ENCODE data around the gene TPT1. TPM values are rescaled to one million over a fixed set of nuclear protein-coding genes. Genes with fewer than 3 reads are reported as not detected.

Gene TPT1
- total RNA-seq, 1 experiment from 2014 or later: 1,963 TPM

DNA sequence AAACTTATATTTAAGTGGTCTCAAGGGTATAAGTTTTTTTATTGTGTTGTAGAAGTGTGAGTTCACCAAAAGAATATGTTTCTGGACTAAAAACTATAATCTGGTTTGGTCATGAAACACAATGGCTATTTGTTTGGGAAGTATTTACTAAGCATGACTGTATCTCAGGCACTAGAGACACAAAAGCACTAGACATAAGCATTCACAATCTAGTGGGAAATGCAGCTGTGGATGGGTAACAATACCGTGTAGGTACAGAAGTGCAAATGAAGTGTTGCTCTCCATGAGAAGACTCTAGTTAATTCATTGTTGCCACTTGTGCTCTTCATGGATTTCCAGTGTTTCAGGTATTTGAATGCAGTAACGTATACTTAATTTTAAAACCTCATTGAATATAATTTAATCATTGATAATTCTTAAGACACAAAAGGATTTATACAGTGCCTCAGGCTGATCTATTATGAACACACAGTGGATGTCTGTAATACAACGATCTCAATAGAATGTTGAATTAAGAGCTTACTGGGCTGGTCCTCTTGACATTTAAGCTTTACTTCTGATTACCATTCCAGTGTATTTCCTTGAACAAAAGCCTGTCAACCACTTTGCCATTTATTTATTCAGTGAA is 50.9 kb downstream of the TPT1 start:
- no TSS peak for BruUV-seq (replicated peaks)
- intact Hi-C loops (cut with micrococcal nuclease; ENCODE audit: unreplicated experiment): no loop called here
- POLR2A ChIA-PET (ENCODE audit: low non-redundant PET): no interaction called here

More for the DNA sequence above, 50.9 kb downstream of the TPT1 start:
- H3K9me3 ChIP-seq (ENCODE audit: low read depth, low read length, poor library complexity, severe bottlenecking): no peaks in the 10 kb centered on the region
- TF ChIP-seq, protein P1, sequence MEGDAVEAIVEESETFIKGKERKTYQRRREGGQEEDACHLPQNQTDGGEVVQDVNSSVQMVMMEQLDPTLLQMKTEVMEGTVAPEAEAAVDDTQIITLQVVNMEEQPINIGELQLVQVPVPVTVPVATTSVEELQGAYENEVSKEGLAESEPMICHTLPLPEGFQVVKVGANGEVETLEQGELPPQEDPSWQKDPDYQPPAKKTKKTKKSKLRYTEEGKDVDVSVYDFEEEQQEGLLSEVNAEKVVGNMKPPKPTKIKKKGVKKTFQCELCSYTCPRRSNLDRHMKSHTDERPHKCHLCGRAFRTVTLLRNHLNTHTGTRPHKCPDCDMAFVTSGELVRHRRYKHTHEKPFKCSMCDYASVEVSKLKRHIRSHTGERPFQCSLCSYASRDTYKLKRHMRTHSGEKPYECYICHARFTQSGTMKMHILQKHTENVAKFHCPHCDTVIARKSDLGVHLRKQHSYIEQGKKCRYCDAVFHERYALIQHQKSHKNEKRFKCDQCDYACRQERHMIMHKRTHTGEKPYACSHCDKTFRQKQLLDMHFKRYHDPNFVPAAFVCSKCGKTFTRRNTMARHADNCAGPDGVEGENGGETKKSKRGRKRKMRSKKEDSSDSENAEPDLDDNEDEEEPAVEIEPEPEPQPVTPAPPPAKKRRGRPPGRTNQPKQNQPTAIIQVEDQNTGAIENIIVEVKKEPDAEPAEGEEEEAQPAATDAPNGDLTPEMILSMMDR (conservative IDR thresholded peaks at IDR 0.05; ENCODE audit: low read depth, low read length): no peak
- no peak for TF ChIP-seq EZH2 (IDR thresholded peaks at IDR 0.05; ENCODE audit: borderline replicate concordance, low read depth, low read length, poor library complexity, severe bottlenecking)
- no peak overlapping the region for H3K4me3 ChIP-seq (ENCODE audit: low read depth, low read length, poor library complexity, severe bottlenecking)
- H3K27ac ChIP-seq (ENCODE audit: low read depth, low read length, poor library complexity, severe bottlenecking): no peak overlapping the region
- H3K4me1 ChIP-seq (ENCODE audit: insufficient read depth, low read length, poor library complexity, severe bottlenecking): no peaks in the 10 kb centered on the region
- no peaks in the 10 kb centered on the region for H3K27me3 ChIP-seq (replicated peaks; ENCODE audit: insufficient read depth, low read depth, low read length, poor library complexity)
- no peak for DNase-seq (ENCODE audit: low spot score)
- CTCF ChIA-PET: interaction anchor here (0.7 kb wide), 1 partner anchor 70 kb away, joined by 4 read pairs; no protein-coding TSS in a partner anchor
- H3K36me3 ChIP-seq (ENCODE audit: insufficient read depth, low read length, poor library complexity, severe bottlenecking): no peaks in the 10 kb centered on the region

Other genes starting within 250 kb of the TPT1 start
- gene GTF2F2, start 220.7 kb downstream of the TPT1 start, total RNA-seq (2021): 37.8 TPM in 2 replicates
- gene KCTD4, start 140.1 kb downstream of the TPT1 start, total RNA-seq (2021): not detected in 2 replicates
- 23.3 and 26.0 TPM in 2 replicates for gene SLC25A30, start 77.2 kb upstream of the TPT1 start, total RNA-seq (2021)
- 20.3 and 24.3 TPM in 2 replicates for gene COG3, start 123.8 kb upstream of the TPT1 start, total RNA-seq (2021)